GM21367 (cell line): Measurements from ENCODE around the gene PLCB1.

Experiments
- ATAC-seq: cut with Tn5 transposase; IDR thresholded peaks from one replicate; pipeline ENCODE4 v1.9.1; 2021; ENCODE audit not compliant: unreplicated experiment

Gene PLCB1

DNA sequence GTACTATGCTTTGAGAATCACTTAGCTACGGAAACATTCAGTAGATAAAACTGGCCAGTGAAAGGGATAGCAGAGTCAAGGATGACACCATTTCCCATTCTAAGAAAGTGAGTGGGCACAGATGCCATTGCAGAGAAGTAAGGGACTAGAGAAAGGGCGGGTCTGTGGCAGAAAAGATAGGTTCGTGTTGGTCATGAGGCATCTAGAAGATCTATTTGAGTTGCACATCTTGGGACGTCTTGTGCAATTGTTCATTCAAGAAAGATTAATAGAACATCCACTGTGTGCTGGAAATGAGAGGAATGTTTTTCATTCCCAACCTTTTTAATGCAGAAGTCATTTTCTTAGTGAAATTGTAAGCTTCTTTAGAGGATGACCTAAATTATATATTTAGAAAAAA lies 161.7 kb downstream of the PLCB1 start:
- ATAC-seq, result no peak

DNA sequence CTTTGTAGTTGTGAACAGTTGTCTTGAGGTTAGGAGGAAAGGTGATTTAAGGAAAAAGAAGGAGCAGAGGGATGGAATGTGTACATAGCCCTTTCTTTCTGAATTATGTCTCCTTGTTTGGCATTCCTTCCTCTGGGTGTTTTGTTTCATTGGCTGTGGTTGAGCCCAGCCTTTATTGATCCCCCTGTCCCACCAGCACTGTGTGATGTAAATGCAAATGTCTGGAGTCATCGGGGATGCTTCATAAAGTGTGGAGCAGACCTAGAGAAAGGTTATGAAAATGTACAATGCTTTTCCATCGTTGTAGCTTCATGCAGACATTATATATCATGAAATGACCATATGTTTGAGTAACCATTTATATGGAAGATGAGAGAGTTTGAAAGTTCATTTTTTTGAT lies 164.5 kb downstream of the PLCB1 start:
- ATAC-seq, result no peak

DNA sequence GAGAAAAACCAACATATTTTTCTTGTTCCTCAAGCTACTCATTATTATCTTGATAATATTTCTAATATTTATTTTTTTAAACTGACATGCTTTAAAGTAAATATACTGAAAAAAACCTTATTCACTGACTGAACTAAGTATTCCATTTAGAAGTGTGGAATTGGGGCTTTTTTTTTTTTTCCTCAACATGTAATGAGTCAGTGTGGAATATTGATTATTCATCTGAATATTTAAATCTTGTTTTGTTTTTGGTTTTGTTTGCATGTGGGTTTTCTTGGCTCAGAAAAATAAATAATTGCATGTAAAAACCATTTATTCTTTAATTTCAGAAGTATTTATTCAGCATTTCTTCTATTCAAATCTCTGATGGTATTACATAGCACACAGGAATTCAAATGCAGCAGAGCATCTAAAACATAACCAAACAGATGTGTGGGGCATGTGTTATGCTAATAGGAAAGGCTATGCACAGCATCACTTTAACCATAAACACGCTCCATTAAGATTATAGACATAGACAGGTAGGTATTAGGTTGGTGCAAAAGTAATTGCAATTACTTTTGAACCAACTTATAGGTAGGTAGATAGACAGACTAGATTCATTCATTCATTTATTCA lies 166.5 kb downstream of the PLCB1 start:
- no peak for ATAC-seq

DNA sequence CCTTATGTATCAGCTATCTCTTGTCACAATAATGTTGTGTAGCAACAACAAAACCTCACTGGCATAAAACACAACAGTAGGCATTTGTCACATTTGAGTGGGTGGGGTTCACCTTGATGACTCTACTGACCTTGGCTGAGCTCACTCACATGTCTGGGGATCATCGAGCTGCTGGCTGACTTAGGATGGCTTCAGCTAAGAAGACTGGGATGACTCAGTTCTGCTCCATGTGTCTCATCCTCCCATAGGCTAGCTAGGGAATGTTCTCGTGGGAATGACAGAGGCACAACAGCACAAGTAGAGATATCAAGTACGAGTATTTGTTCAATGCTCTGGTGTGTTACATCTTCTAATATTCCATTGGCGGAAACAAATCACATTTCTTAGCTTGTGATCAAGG lies 167.9 kb downstream of the PLCB1 start:
- no peak for ATAC-seq

DNA sequence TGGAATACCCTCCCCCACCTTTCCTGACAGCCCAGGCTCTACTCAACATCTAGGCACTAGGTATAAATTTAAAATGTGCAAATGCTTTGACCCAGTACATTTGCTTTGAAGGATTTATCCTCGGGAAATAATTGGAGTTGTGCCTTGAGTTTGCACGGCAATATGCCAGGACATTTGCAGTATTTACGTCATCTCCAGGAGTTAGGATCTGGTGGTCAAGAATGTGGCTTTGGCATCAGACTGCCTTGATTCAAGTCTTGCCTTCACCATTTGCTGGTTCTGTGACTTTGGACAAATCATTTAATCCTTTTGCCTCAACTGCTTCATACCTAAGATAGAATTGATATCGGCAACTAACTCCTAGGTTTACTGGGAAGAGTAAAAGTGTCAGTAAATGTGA lies 169.6 kb downstream of the PLCB1 start:
- ATAC-seq, result no peak

DNA sequence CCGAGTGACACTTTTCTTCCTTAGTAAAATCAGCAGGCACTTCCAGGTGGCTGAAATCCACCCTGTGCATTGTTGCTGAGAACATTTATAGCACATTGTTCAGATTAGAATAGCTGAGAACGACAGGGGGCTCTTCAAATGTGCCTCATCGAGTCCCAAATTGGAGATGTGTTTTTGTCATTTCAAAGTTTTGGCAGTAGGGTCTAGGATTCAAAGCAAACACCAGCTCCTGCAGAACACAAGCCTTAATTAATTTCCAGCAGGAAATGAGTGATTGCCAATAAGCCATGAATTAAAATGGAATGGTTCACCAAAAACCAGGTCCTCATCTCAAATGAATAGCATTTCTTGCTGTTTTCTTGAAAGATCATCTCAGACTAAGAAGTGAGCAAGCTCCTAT lies 171.6 kb downstream of the PLCB1 start:
- ATAC-seq, result no peak

DNA sequence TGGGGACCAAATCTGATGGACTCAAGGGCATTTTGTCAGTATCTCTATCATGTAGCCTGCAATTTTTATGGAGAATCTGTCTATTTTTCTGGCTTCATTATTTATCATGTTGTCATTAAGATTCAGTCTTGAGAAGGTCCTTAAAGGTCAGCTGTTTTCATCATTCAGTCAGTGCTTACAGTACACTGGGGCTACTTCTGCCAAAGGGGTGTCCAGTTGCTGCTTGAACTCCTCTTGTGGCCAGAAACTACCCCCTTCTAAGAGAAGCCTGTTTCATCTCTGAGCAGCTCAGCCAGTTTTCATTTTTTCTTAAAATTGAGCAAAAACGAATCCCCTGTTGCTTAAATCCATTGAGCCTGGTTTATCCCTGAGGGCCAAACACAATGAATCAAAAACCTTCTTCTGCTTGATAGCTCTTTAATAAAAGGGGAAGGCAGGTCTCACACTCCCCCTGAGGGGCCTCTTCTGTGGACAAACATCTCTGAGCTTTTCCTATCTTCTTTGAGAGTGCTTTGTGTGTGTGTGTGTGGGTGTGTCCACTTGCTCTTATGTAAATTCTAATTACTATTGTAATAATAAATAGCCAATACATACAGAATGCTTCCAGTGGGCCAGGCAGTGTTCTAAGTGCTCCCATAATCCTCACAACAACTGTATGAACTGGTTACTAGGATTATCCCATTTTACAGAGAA lies 172.2 kb downstream of the PLCB1 start:
- no peak for ATAC-seq

DNA sequence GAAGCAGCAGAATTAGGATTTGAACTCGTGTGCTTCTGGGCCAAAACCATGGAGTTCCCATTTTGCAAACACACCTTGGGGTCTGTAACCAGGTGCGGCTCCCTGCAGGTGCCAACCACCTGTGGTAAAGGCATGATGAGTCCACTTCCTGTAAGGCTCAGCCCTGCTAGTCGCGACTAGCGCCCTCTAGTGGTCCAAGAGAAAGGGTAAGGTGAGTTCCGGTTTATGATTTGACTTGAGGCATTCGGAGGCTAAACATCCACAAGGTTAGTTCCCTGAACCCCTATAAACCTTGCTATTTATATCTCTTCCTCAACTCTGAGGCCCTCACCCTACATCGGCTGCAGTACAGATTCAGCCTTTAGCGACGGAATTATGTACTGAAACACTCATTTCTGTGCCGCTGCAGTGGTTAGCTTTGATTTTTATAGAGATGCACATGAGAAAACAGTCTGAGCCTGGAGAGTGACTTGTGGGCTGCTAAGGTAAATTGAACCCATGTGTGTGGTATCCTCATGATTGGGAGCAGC lies 173.4 kb downstream of the PLCB1 start:
- peak; percentile 99 for ATAC-seq

DNA sequence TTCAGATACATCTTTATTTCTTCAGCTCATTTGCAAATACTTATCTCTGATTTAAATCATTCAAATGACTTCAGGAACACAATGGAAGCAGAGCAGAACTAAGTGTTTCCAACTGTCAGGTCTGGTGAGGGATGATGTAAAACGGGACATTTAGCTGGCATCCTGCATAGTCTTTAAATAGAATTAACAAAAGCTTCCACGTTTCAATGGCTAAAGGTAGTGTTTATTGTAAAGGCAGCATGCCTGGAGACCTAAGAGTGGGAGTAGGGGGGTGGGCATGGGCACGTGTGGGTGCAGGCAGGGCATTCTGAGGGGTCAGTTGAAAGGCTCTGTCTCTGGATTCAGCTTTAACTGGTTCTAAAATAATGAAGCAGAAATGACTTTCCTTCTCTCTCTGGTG lies 174.9 kb downstream of the PLCB1 start:
- no peak for ATAC-seq

DNA sequence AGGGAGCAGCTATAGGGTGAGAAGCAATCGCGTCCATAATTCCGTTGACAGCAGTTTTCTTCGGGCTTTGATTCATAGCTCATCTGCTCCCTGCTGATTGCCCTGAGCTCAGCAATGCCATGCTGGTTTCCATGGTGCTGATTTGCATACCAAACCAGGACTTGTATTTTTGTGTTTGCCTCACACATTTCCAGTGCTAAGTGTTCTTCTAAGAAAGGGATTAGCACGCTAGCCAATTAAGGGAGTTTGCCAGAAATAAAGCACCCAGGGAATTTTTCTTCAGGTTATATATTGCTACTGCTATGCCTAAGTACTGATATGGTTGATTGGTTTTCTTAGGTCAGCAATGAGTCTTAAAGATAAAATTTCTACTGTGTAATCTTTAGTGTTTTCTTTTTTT lies 177.6 kb downstream of the PLCB1 start:
- ATAC-seq, result no peak

DNA sequence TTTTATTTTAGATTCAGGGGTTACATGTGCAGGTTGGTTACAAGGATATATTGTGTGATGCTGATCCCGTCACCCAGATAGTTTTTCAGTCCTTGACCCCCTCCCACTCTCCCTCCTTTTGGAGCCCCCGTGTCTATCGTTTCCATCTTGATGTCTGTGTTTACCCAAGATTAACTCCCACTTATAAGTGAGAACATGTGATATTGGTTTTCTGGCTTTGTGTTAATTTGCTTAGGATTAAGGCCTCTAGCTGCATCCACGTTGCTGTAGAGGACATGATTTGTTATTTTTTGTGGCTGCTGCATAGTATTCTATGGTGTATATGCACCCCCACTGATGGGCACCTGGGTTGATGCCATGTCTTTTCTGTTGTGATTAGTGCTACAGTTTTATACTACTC lies 178.6 kb downstream of the PLCB1 start:
- ATAC-seq, result no peak

DNA sequence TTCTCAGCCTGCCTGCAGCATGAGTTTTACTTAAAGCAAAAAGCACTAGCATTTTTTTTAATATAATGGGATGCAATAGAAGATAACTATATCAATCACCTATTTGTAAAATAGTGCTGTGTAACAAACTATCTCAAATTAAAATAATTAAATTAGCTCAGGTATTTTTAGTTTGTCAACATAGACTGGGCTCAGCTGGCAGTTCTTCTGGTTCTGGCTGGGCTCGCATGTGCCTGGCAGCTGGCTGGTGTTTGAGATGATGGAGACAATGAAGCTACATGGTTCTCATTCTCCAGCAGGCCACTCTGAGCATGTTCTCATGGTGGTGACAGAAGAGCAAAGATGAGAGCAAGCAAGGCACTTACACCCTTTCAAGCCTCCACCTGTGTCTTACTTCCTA lies 181.0 kb downstream of the PLCB1 start:
- ATAC-seq, result no peak

DNA sequence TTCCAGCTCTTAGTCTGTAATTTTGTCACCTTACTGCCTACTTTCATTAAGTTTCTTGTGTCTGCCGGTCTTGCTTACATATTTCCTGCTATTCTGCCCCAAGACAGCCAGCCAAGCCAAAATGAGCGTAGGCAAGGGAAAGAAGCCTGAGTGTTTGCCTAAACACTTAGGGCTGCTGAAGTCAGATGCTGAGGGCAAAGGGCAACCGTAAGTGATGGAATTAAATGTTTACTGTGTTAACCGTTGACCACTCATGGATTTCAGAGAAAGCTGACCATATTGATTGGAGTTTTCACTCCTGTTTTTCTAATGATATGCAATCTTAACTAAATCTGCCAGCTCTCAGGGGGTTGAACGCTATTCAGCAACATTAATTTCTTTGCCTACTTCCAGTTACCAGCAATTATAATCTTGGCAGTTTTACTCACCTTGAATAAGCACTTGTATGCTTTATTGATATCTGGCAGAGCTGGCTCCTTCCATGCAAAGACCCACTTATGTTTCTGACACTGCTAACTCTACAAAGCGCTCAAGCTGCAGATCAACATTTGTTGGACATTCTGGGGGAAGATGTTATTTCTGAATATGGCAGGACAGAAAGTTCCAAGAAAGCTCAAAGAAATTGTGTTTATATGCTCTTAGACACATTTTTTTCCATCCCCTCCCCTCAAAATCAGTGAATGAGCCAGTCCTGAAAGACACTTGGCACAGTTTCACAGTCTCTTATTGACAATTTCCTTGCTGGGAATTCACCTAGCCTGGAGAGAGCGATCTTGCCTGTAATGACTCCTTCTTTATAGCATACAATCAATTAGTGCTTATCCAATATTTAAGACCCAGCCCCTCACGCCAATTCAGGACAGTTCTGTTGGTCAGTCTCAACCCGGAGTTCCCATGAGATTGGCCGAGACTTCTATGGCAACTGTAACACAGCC lies 183.8 kb downstream of the PLCB1 start:
- ATAC-seq, result no peak

DNA sequence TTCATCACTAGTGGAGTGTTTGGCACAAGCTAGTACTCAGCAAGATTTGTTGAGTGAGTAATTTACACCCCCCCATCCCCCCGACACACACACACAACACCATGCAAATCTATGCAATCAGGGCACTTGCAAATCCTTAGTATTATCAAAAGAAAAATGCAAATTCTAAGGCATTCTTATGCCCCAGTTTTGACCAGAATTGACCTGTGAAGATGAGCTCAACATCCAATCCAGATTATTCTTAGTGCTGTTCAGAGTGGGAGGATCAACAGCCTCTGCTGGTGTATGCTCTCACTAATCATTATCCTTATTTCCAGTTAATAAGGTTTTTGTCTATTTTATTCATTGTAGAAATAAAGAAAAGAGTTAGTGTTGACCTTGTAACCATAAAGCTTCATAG lies 185.4 kb downstream of the PLCB1 start:
- no peak for ATAC-seq

DNA sequence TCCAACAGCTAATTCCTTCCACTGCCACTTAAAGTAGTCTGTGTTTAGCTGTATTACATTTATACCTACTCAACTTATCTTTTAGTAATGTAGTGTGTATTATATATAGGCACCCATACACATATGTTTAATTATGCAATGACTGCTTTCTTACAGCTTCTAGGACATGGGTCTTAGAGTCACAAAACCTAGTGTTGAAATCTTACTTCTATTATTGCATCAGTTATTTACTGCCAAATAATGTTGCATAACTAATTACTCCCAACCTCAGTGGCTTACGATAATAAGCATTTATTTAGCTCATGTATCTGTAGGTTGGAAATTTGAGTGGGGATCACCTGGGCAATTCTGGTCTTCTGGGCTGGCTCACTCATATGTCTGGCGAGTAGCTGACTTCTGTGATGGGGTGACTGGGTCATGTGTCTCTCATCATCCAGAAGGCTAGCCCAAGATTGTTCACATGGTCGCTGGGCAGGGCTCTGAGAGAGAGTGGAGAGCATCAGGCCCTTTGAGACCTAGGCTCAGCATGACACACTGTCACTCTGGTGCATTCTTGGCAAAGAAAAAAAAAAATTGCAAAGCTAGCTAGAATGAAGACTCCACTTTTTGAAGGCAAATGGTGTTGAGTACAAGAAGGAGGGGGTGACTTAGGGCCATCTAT lies 187.0 kb downstream of the PLCB1 start:
- ATAC-seq, result no peak

DNA sequence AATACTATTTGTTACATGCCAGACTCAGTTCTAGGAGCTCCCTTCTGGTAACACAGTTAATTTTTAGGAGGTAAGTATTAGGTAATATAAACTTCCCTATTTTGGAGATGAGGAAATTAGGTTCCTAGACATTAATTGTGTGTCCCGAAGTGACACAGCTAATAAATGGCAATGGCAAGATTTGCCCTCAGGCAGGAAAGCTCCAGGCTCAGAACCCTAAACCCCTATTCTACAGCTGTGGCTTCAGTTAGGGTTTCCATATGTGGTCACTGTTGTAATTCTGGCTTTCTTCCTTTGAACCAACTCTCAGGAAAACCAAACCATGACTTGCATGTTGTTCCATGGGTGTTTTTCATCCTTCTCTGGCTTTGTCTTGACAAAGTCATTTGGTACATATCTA lies 188.2 kb downstream of the PLCB1 start:
- no peak for ATAC-seq

DNA sequence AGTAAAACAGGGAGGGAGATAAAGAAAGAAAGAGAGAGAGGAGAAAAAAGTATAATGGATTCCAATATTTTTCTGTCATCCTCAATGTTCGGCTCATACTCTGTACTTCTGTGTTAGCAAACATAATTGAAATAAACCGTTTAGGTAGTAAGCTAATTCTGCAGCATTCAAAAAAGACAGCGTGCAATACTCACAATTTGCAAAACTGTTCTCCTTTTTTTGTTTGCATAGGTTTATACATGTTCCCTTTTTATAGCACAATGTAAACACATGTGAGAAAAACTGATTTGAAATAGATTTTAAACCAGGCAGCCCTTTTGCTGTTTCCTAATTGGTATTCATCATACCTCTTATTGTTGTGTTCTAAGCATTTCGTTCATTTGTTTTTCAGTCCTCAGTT lies 188.9 kb downstream of the PLCB1 start:
- no peak for ATAC-seq

DNA sequence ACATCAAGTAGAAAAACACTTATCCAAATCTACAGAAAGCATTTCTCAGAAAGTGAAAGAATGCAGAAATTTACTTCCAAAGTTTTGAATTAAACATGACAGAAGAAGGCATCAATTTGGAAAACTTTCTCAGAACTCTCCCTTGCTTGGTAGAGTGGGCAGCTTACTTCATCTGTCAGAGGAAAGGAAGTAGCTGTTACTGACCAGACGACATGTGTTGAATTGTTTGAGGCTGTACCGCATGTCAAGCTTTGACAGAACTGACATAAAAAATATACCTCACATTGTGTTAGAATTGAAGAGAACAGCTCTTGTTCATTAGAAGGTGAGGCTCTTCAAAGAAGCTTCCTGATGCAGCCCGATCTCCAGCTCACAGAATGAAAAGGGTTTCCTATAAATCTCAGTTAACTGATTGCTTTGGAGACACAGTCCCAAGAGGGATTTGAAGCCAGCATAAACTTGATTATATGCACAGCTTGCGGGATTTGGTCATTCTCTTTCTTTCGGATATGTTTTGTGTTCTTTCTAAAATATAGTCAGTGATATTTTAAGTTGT lies 190.7 kb downstream of the PLCB1 start:
- ATAC-seq, result no peak

DNA sequence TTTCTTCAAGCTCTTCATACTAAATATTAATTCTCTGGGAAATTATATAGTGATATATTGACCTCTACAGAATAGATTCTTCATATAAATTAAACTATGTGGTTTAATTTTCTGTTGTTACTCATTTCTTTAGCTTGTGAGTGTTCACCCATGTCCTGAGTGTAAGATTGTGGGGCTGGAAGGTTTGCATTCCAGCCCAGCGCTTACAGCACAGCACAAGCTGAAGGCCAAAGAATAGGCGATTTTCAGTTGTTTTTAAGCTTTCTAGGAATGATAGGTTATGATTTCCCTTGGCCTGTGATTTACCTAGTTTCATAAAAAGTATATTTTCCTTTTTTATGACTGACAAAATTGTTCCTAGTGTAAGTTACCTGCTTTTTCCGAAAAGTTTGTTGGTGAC lies 194.1 kb downstream of the PLCB1 start:
- no peak for ATAC-seq

DNA sequence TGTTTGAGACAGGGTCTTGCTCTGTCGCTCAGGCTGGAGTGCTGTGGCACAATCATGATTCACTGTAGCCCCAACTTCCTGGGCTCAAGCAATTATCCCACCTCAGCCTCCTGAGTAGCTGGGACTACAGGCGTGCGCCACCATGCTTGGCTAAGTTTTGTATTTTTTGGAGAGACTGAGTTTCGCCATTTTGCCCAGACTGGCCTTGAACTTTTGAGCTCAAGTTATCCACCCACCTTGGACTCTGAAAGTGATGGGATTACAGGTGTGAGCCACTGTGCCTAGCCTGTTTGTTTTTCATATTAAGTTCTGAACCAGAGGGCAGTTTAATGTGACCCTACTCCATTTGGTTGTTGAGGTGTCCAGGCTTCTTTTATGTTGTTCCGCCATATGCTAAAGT lies 194.8 kb downstream of the PLCB1 start:
- no peak for ATAC-seq

DNA sequence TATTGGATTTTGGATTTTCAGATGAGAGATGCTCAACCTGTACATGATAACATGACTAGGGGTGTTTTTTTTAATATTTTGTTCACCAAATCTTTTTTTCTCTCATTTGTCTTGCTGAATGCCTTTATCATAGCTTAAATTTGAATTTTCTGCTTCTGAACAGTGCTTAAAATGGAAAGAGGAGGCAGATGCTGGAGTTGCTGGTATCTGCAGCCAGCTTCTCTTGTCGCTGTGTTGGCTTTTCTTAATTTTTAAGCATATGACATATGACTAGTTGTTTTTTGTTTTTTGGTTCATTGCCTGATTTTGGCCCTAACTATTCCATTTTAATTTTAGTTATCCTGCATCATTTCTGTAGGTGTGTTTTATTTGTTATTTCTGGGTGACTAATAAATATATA lies 196.1 kb downstream of the PLCB1 start:
- no peak for ATAC-seq
